ENCODE measurements around the gene ELMO1. TPM values are rescaled to one million over a fixed set of nuclear protein-coding genes. Genes with fewer than 3 reads are reported as not detected.
"Not testable (repeated sequence)": the region's sequence is repeated elsewhere in the genome, so short reads cannot be mapped to it uniquely, and the experiment has no call there.

The ELMO1 gene
- total RNA-seq, 1 experiment from 2014 or later: 0.45 TPM

- DNase-seq (ENCODE audit: low read depth, low spot score): no peak
- in situ Hi-C loops (cut with HindIII; ENCODE audit: low pct_unique_long_range_greater_than_20kb, low sequenced_read_pairs): loop anchor here (25.0 kb wide), 1 partner anchor 234 kb away; no protein-coding TSS in a partner anchor
These were observed 470.2 kb downstream of the ELMO1 start for GRCh38 chr7:36978461-36978860.

- DNase-seq (ENCODE audit: low read depth, low spot score): no peak
- in situ Hi-C loops (cut with HindIII; ENCODE audit: low pct_unique_long_range_greater_than_20kb, low sequenced_read_pairs): loop anchor here (25.0 kb wide), 1 partner anchor 234 kb away; no protein-coding TSS in a partner anchor
These were observed 470.8 kb downstream of the ELMO1 start for GRCh38 chr7:36977878-36978277.

- not testable (repeated sequence) for DNase-seq (ENCODE audit: low read depth, low spot score)
These were observed 475.1 kb downstream of the ELMO1 start for GRCh38 chr7:36973534-36973933.

GRCh38 chr7:36972140-36972518, 476.5 kb downstream of the ELMO1 start:
- no peak for DNase-seq (ENCODE audit: low read depth, low spot score)
- in situ Hi-C loops (cut with HindIII; ENCODE audit: low pct_unique_long_range_greater_than_20kb, low sequenced_read_pairs): no loop called here

More at GRCh38 chr7:36973534-36973933, 475.1 kb downstream of the ELMO1 start:
- in situ Hi-C loops (cut with HindIII; ENCODE audit: low pct_unique_long_range_greater_than_20kb, low sequenced_read_pairs): not testable (repeated sequence)

GRCh38 chr7:36971515-36972139, 477.0 kb downstream of the ELMO1 start:
- in situ Hi-C loops (cut with HindIII; ENCODE audit: low pct_unique_long_range_greater_than_20kb, low sequenced_read_pairs): no loop called here
- no peak for DNase-seq (ENCODE audit: low read depth, low spot score)

- no peak for DNase-seq (ENCODE audit: low read depth, low spot score)
- in situ Hi-C loops (cut with HindIII; ENCODE audit: low pct_unique_long_range_greater_than_20kb, low sequenced_read_pairs): no loop called here
These were observed 477.8 kb downstream of the ELMO1 start for GRCh38 chr7:36970551-36971514.

GRCh38 chr7:36969376-36969775, 479.3 kb downstream of the ELMO1 start:
- no peak for DNase-seq (ENCODE audit: low read depth, low spot score)
- in situ Hi-C loops (cut with HindIII; ENCODE audit: low pct_unique_long_range_greater_than_20kb, low sequenced_read_pairs): no loop called here

- in situ Hi-C loops (cut with HindIII; ENCODE audit: low pct_unique_long_range_greater_than_20kb, low sequenced_read_pairs): no loop called here
- DNase-seq (ENCODE audit: low read depth, low spot score): peak; percentile 89
These were observed 481.3 kb downstream of the ELMO1 start for GRCh38 chr7:36967387-36967786.

- DNase-seq (ENCODE audit: low read depth, low spot score): no peak
- in situ Hi-C loops (cut with HindIII; ENCODE audit: low pct_unique_long_range_greater_than_20kb, low sequenced_read_pairs): no loop called here
These were observed 482.0 kb downstream of the ELMO1 start for GRCh38 chr7:36966636-36967035.

- no peak for DNase-seq (ENCODE audit: low read depth, low spot score)
- in situ Hi-C loops (cut with HindIII; ENCODE audit: low pct_unique_long_range_greater_than_20kb, low sequenced_read_pairs): no loop called here
These were observed 482.6 kb downstream of the ELMO1 start for GRCh38 chr7:36966039-36966438.

GRCh38 chr7:36965625-36966024, 483.0 kb downstream of the ELMO1 start:
- no peak for DNase-seq (ENCODE audit: low read depth, low spot score)
- in situ Hi-C loops (cut with HindIII; ENCODE audit: low pct_unique_long_range_greater_than_20kb, low sequenced_read_pairs): no loop called here

- in situ Hi-C loops (cut with HindIII; ENCODE audit: low pct_unique_long_range_greater_than_20kb, low sequenced_read_pairs): no loop called here
These were observed 484.4 kb downstream of the ELMO1 start for GRCh38 chr7:36964297-36964696.

GRCh38 chr7:36962367-36962766, 486.3 kb downstream of the ELMO1 start:
- in situ Hi-C loops (cut with HindIII; ENCODE audit: low pct_unique_long_range_greater_than_20kb, low sequenced_read_pairs): no loop called here
- DNase-seq (ENCODE audit: low read depth, low spot score): no peak

More at GRCh38 chr7:36964297-36964696, 484.4 kb downstream of the ELMO1 start:
- DNase-seq (ENCODE audit: low read depth, low spot score): no peak

- DNase-seq (ENCODE audit: low read depth, low spot score): no peak
- in situ Hi-C loops (cut with HindIII; ENCODE audit: low pct_unique_long_range_greater_than_20kb, low sequenced_read_pairs): no loop called here
These were observed 487.0 kb downstream of the ELMO1 start for GRCh38 chr7:36961693-36962092.

GRCh38 chr7:36961097-36961496, 487.6 kb downstream of the ELMO1 start:
- in situ Hi-C loops (cut with HindIII; ENCODE audit: low pct_unique_long_range_greater_than_20kb, low sequenced_read_pairs): no loop called here
- DNase-seq (ENCODE audit: low read depth, low spot score): no peak

GRCh38 chr7:36960105-36960504, 488.6 kb downstream of the ELMO1 start:
- DNase-seq (ENCODE audit: low read depth, low spot score): no peak
- in situ Hi-C loops (cut with HindIII; ENCODE audit: low pct_unique_long_range_greater_than_20kb, low sequenced_read_pairs): no loop called here

- no peak for DNase-seq (ENCODE audit: low read depth, low spot score)
- in situ Hi-C loops (cut with HindIII; ENCODE audit: low pct_unique_long_range_greater_than_20kb, low sequenced_read_pairs): no loop called here
These were observed 490.4 kb downstream of the ELMO1 start for GRCh38 chr7:36958111-36958733.

- DNase-seq (ENCODE audit: low read depth, low spot score): no peak
- in situ Hi-C loops (cut with HindIII; ENCODE audit: low pct_unique_long_range_greater_than_20kb, low sequenced_read_pairs): no loop called here
These were observed 491.0 kb downstream of the ELMO1 start for GRCh38 chr7:36957620-36958019.

Measured in SK-MEL-5 (cell line).